OCI-LY1 (cell line): ENCODE data around the gene TCEAL9.

ENCODE experiments used
- EZH2 ChIP-seq: fragments of 200-600 bp; sonication (generic), shearing (Covaris generic); IDR thresholded peaks from 2 replicates; pipeline ENCODE4 v1.8.0; 2017; ENCODE audit warnings: borderline replicate concordance, mixed run types, mild to moderate bottlenecking, antibody characterized with exemption, low read length, moderate library complexity, mixed read lengths
- TF ChIP-seq, protein P1 (sequence below): fragments of 200-600 bp; sonication (generic), shearing (Covaris generic); IDR thresholded peaks from 2 replicates; pipeline ENCODE4 v1.5.1; 2017; ENCODE audit warnings: mild to moderate bottlenecking, antibody characterized with exemption, low read length, moderate library complexity, mixed read lengths

DNA sequence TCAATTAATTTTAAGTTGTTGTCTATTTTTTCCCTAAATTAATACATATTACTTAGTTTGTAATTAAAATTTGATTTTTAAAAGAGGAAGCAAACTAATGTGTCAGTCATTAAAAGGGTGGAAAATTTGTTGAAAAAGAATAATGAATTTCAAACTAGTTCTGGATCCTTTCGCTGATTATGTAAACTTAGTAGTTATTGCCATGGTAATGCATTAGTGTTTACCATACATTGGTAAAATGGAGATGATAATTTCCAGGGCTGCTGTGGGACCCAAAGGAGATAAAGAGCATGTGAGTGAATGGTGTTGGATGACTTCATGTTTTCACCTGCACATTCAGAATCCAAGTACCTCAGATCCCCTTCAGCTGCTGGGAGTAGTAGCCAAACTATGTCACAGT lies 26.6 kb downstream of the TCEAL9 start:
- TF ChIP-seq EZH2, result no peak
- TF ChIP-seq, protein P1, sequence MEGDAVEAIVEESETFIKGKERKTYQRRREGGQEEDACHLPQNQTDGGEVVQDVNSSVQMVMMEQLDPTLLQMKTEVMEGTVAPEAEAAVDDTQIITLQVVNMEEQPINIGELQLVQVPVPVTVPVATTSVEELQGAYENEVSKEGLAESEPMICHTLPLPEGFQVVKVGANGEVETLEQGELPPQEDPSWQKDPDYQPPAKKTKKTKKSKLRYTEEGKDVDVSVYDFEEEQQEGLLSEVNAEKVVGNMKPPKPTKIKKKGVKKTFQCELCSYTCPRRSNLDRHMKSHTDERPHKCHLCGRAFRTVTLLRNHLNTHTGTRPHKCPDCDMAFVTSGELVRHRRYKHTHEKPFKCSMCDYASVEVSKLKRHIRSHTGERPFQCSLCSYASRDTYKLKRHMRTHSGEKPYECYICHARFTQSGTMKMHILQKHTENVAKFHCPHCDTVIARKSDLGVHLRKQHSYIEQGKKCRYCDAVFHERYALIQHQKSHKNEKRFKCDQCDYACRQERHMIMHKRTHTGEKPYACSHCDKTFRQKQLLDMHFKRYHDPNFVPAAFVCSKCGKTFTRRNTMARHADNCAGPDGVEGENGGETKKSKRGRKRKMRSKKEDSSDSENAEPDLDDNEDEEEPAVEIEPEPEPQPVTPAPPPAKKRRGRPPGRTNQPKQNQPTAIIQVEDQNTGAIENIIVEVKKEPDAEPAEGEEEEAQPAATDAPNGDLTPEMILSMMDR, result no peak
